B cell (primary cell): ENCODE results near the gene UTS2R. TPM values are rescaled to one million over a fixed set of nuclear protein-coding genes. Genes with fewer than 3 reads are reported as not detected.

Experiments
- ATAC-seq: fragments of 200-7000 bp; cut with Tn5 transposase; one replicate; pipeline ENCODE4 v1.10.0; 2021; ENCODE audit warnings: low read depth, mild to moderate bottlenecking, moderate number of reproducible peaks, moderate library complexity
- CTCF ChIA-PET: fragments of 350-600 bp; sonication (Branson Sonifier 250); formaldehyde crosslinking; loops from one replicate; lab custom pipeline; 2021; ENCODE audit warnings: antibody characterized with exemption, inconsistent platforms; lab: Charles Lee
- POLR2A ChIA-PET: fragments of 350-600 bp; sonication (Branson Sonifier 250); formaldehyde crosslinking; loops from one replicate; lab custom pipeline; 2021; ENCODE audit warnings: antibody characterized with exemption; lab: Charles Lee
- DNase-seq: peaks from one replicate; pipeline ENCODE4 v3.0.0; 2013
- H2AFZ ChIP-seq: 2 replicates; pipeline ENCODE4 v1.6.1; 2012; ENCODE audit warnings: mild to moderate bottlenecking, low read depth, low read length; ENCODE audit not compliant: insufficient read depth, poor library complexity, severe bottlenecking
- H3K27ac ChIP-seq, 2 donors: 1 replicate in 1 of 2; 2 replicates in 1 of 2; pipeline ENCODE4 v1.5.1; 2012 to 2013; ENCODE audit warnings: low read length in 2 of 2, mild to moderate bottlenecking in 2 of 2, moderate library complexity in 1 of 2
- H3K27me3 ChIP-seq, 4 experiments: fragments of 200-600 bp in 1 of 4; sonication (generic) in 1 of 4; replicated peaks in 1 of 4; 1 replicate in 2 of 4; 2 replicates in 2 of 4; pipeline versions ENCODE4 v1.6.1 to v1.7.0; 2013 to 2016; ENCODE audit warnings: low read length in 3 of 4, mild to moderate bottlenecking in 2 of 4, mixed read lengths in 1 of 4, moderate library complexity in 1 of 4; ENCODE audit not compliant: insufficient read depth in 4 of 4, control insufficient read depth in 3 of 4; ENCODE audit errors: control extremely low read depth in 1 of 4
- H3K36me3 ChIP-seq, 2 experiments: replicated peaks in 1 of 2; 1 replicate in 1 of 2; 2 replicates in 1 of 2; pipeline versions ENCODE4 v1.6.1 to v1.7.1; 2013; ENCODE audit warnings: low read length in 1 of 2; ENCODE audit not compliant: insufficient read depth in 2 of 2, control insufficient read depth in 1 of 2; ENCODE audit errors: control extremely low read depth in 1 of 2, extremely low read depth in 1 of 2
- H3K4me1 ChIP-seq, 2 donors: fragments of 200-600 bp in 1 of 2; sonication (generic) in 1 of 2; 1 replicate in 1 of 2; 2 replicates in 1 of 2; pipeline versions ENCODE4 v1.5.1 to v1.6.1; 2013 to 2017; ENCODE audit warnings: low read length in 2 of 2; ENCODE audit not compliant: control insufficient read depth in 2 of 2, insufficient read depth in 2 of 2
- H3K4me2 ChIP-seq: replicated peaks from 2 replicates; pipeline ENCODE3; 2012; ENCODE audit warnings: mild to moderate bottlenecking, low read depth, low read length; ENCODE audit not compliant: poor library complexity, severe bottlenecking
- H3K4me3 ChIP-seq, 5 experiments: fragments of 200-600 bp in 1 of 5; sonication (generic) in 1 of 5; 1 replicate in 3 of 5; 2 replicates in 2 of 5; pipeline versions ENCODE4 v1.5.1 to v1.7.0; 2011 to 2016; ENCODE audit warnings: low read length in 4 of 5, mild to moderate bottlenecking in 4 of 5, low read depth in 2 of 5, control low read depth in 1 of 5, moderate library complexity in 1 of 5; ENCODE audit not compliant: insufficient read depth in 1 of 5; ENCODE audit errors: control extremely low read depth in 1 of 5, extremely low read depth in 1 of 5
- H3K79me2 ChIP-seq: fragments of 200-600 bp; sonication (generic); one replicate; pipeline ENCODE4 v1.6.0; 2016; ENCODE audit warnings: low read length; ENCODE audit not compliant: control insufficient read depth, insufficient read depth
- H3K9ac ChIP-seq: fragments of 200-600 bp; sonication (generic); 2 replicates; pipeline ENCODE4 v1.6.1; 2017; ENCODE audit warnings: mild to moderate bottlenecking, low read length, moderate library complexity
- H3K9me3 ChIP-seq, 3 donors: one replicate each; pipeline versions ENCODE4 v1.6.1 to v1.7.1; 2013; ENCODE audit warnings: low read length in 2 of 3; ENCODE audit not compliant: control insufficient read depth in 2 of 3, insufficient read depth in 1 of 3; ENCODE audit errors: control extremely low read depth in 1 of 3
- H4K20me1 ChIP-seq: 2 replicates; pipeline ENCODE4 v1.6.0; 2012; ENCODE audit warnings: mild to moderate bottlenecking, low read length; ENCODE audit not compliant: insufficient read depth, control insufficient read depth, poor library complexity, severe bottlenecking
- H3K27ac Mint-ChIP-seq: one replicate; pipeline ENCODE4 v1.8.0; 2021; ENCODE audit warnings: mixed read lengths
- H3K27me3 Mint-ChIP-seq: one replicate; pipeline ENCODE4 v1.8.0; 2021; ENCODE audit warnings: mixed read lengths
- H3K4me1 Mint-ChIP-seq: one replicate; pipeline ENCODE4 v1.8.0; 2021; ENCODE audit warnings: mixed read lengths
- H3K4me3 Mint-ChIP-seq: one replicate; pipeline ENCODE4 v1.8.0; 2021; ENCODE audit warnings: mixed read lengths
- H3K9me3 Mint-ChIP-seq: one replicate; pipeline ENCODE4 v1.8.0; 2022; ENCODE audit warnings: mixed read lengths; ENCODE audit not compliant: insufficient read depth
- CTCF ChIP-seq: fragments of 200-600 bp; IDR thresholded peaks from one replicate; pipeline ENCODE4 v1.8.0; 2022; ENCODE audit warnings: antibody characterized with exemption, mild to moderate bottlenecking
- EZH2 ChIP-seq: IDR thresholded peaks from 2 replicates; pipeline ENCODE4 v1.6.1; 2012; ENCODE audit warnings: borderline replicate concordance, low read depth, mild to moderate bottlenecking, moderate library complexity, low read length; ENCODE audit not compliant: insufficient read depth, poor library complexity, severe bottlenecking
- WGBS: methylation state at CpG from one replicate; pipeline ENCODE4 v1.1.5; 2013; ENCODE audit warnings: missing lambda C conversion rate; ENCODE audit not compliant: insufficient coverage; 5-methylcytosine and 5-hydroxymethylcytosine counted together
- intact Hi-C: fragments of 100-400 bp; cut with micrococcal nuclease; formaldehyde crosslinking; loops from one replicate; pipeline ENCODE4 v1.10.0; 2022
- polyA plus RNA-seq: library from polyadenylated mRNA; depleted of rRNA; stranded (reverse); fragments of >200 nt; gene quantifications from 2 replicates; pipeline ENCODE4 v1.2.3, GENCODE V29; 2012
- total RNA-seq, 2 donors: library from RNA; stranded (reverse); fragments of 120-200 nt in 1 of 2; gene quantifications; 1 replicate in 1 of 2; 2 replicates in 1 of 2; pipeline versions ENCODE4 v1.2.3 to v1.2.4, GENCODE V29; 2013 to 2022

UTS2R gene
- total and polyA plus RNA-seq, 2 donors (not counting 1 experiment from before 2014, with no cell fraction given), result 0.86 TPM; not detected in 1

GRCh38 chr17:82406131-82406671 is 34.6 kb downstream of the UTS2R start:
- Histone ChIP-seq H3K4me1 (peaks cover 4 to 13% of the 10 kb centered on the region in 2 donors), H3K27ac (no peak overlapping the region), H3K4me3 (no peak overlapping the region), H3K9ac (no peak overlapping the region), H2AFZ (no peak overlapping the region), H3K4me2 (no peak overlapping the region), H3K79me2 (peaks cover 12% of the 10 kb centered on the region), H3K36me3 (peaks cover 2 to 26% of the 10 kb centered on the region in 2 experiments), H3K9me3 (no peaks in the 10 kb centered on the region), H4K20me1 (peaks cover 4% of the 10 kb centered on the region), H3K27me3 (no peaks in the 10 kb centered on the region)
- WGBS, result 98% methylated on average over 13 of the region's 14 CpGs
- TF ChIP-seq EZH2 (no peak), CTCF (no peak)
- no peak for ATAC-seq
- ChIA-PET CTCF (no interaction called here), POLR2A (no interaction called here)
- no peak overlapping the region for H3K27ac Mint-ChIP-seq
- no peak overlapping the region for H3K4me3 Mint-ChIP-seq
- no peaks in the 10 kb centered on the region for H3K9me3 Mint-ChIP-seq
- no peaks in the 10 kb centered on the region for H3K27me3 Mint-ChIP-seq
- peaks cover 11% of the 10 kb centered on the region for H3K4me1 Mint-ChIP-seq
- intact Hi-C loops, result no loop called here
- no peak for DNase-seq

- Mint-ChIP-seq H3K27me3 (no peaks in the 10 kb centered on the region), H3K9me3 (no peaks in the 10 kb centered on the region), H3K4me1 (peaks cover 8% of the 10 kb centered on the region), H3K27ac (no peak overlapping the region), H3K4me3 (no peak overlapping the region)
- no peak overlapping the region for H3K9ac ChIP-seq
- TF ChIP-seq CTCF (no peak), EZH2 (no peak)
- H2AFZ ChIP-seq, result no peak overlapping the region
- ATAC-seq (no peak), DNase-seq (no peak)
- H3K27ac ChIP-seq, result no peak overlapping the region
- ChIA-PET POLR2A (no interaction called here), CTCF (interaction anchor here (0.8 kb wide), 1 partner anchor 10 kb away, joined by 3 read pairs; no protein-coding TSS in a partner anchor)
- WGBS, result 52% methylated on average over 13 of the region's 13 CpGs
- peaks cover 14% of the 10 kb centered on the region for H4K20me1 ChIP-seq
- peaks cover 2 to 26% of the 10 kb centered on the region in 2 experiments for H3K36me3 ChIP-seq
- no peak overlapping the region for H3K4me2 ChIP-seq
- H3K4me1 ChIP-seq, result peaks cover 4 to 11% of the 10 kb centered on the region in 2 donors
- H3K79me2 ChIP-seq, result peaks cover 22% of the 10 kb centered on the region
- no peaks in the 10 kb centered on the region for H3K9me3 ChIP-seq
- H3K4me3 ChIP-seq, result no peak overlapping the region
- H3K27me3 ChIP-seq, result no peaks in the 10 kb centered on the region
- intact Hi-C loops, result no loop called here
These were observed 35.7 kb downstream of the UTS2R start for GRCh38 chr17:82407255-82407654.
